ENCODE measurements around the gene KRTAP12-1.
"Not testable (repeated sequence)": the region's sequence is repeated elsewhere in the genome, so short reads cannot be mapped to it uniquely, and the experiment has no call there.

Gene KRTAP12-1

GRCh38 chr21:44649521-44650100, 32.4 kb downstream of the KRTAP12-1 start:
- Histone ChIP-seq H3K27me3 (ENCODE audit: insufficient read depth, low read depth, severe bottlenecking) (no peaks in the 10 kb centered on the region), H3K27ac (no peak overlapping the region), H3K4me3 (ENCODE audit: low read depth, low read length) (no peak overlapping the region), H3K36me3 (no peaks in the 10 kb centered on the region), H3K9me3 (ENCODE audit: severe bottlenecking) (peaks cover 9% of the 10 kb centered on the region)
- no peak for DNase-seq
- TF ChIP-seq CTCF (IDR thresholded peaks at IDR 0.05; ENCODE audit: low read depth, low read length): no peak

- Histone ChIP-seq H3K27ac (no peak overlapping the region), H3K27me3 (ENCODE audit: insufficient read depth, low read depth, severe bottlenecking) (no peaks in the 10 kb centered on the region), H3K9me3 (ENCODE audit: severe bottlenecking) (peaks cover 14% of the 10 kb centered on the region), H3K36me3 (no peaks in the 10 kb centered on the region), H3K4me3 (ENCODE audit: low read depth, low read length) (no peak overlapping the region)
- no peak for TF ChIP-seq CTCF (IDR thresholded peaks at IDR 0.05; ENCODE audit: low read depth, low read length)
- no peak for DNase-seq
Observed at GRCh38 chr21:44648557-44649311, 33.2 kb downstream of the KRTAP12-1 start.

GRCh38 chr21:44647222-44647552, 34.8 kb downstream of the KRTAP12-1 start:
- Histone ChIP-seq H3K27ac (no peak overlapping the region), H3K9me3 (ENCODE audit: severe bottlenecking) (peaks cover 14% of the 10 kb centered on the region), H3K4me3 (ENCODE audit: low read depth, low read length) (no peak overlapping the region), H3K36me3 (no peaks in the 10 kb centered on the region), H3K27me3 (ENCODE audit: insufficient read depth, low read depth, severe bottlenecking) (no peaks in the 10 kb centered on the region)
- DNase-seq: no peak
- TF ChIP-seq CTCF (IDR thresholded peaks at IDR 0.05; ENCODE audit: low read depth, low read length): no peak

GRCh38 chr21:44646366-44647221, 35.4 kb downstream of the KRTAP12-1 start, which contains the start of gene KRTAP10-11:
Gene KRTAP10-11, plus strand, starts transcription at chr21:44646414. Its CDS starts 45 bp downstream, at chr21:44646459.
- not testable (repeated sequence) for H3K27me3 ChIP-seq (ENCODE audit: insufficient read depth, low read depth, severe bottlenecking); DNase-seq; H3K27ac ChIP-seq; H3K36me3 ChIP-seq; H3K4me3 ChIP-seq (ENCODE audit: low read depth, low read length)
- 0 out of 2 replicates have a peak, but pooled peaks have one; percentile 4 for TF ChIP-seq CTCF (IDR thresholded peaks at IDR 0.05; ENCODE audit: low read depth, low read length)
- H3K9me3 ChIP-seq (ENCODE audit: severe bottlenecking): peaks cover 14% of the 10 kb centered on the region

GRCh38 chr21:44644878-44645277, 37.1 kb downstream of the KRTAP12-1 start:
- no peaks in the 10 kb centered on the region for H3K27me3 ChIP-seq (ENCODE audit: insufficient read depth, low read depth, severe bottlenecking)
- no peak for TF ChIP-seq CTCF (IDR thresholded peaks at IDR 0.05; ENCODE audit: low read depth, low read length)
- H3K36me3 ChIP-seq: no peaks in the 10 kb centered on the region
- H3K27ac ChIP-seq: no peak overlapping the region
- H3K9me3 ChIP-seq (ENCODE audit: severe bottlenecking): peaks cover 29% of the 10 kb centered on the region
- no peak for DNase-seq
- H3K4me3 ChIP-seq (ENCODE audit: low read depth, low read length): no peak overlapping the region
